ENCODE measurements around the gene MAGI2. TPM values are rescaled to one million over a fixed set of nuclear protein-coding genes. Genes with fewer than 3 reads are reported as not detected.

Gene MAGI2
- total and polyA plus RNA-seq, 2 of the 13 experiments (the other 11 are each of a cell fraction or from before 2014, with no cell fraction given): 1.5 to 3.8 TPM

GRCh38 chr7:77983973-77984372 is 1469.5 kb downstream of the MAGI2 start:
- H3K27me3 ChIP-seq (ENCODE audit: control insufficient read depth in 1 of 2, insufficient read depth in 2 of 2, low read length in 2 of 2): peaks cover 0 to 6% of the 10 kb centered on the region in 2 experiments; a peak in 2 of 5 replicates
- no peak overlapping the region for H3K27ac ChIP-seq (ENCODE audit: extremely low read length, insufficient read depth, low read length)
- TF ChIP-seq ZNF703 (CRISPR knock-in tag; IDR thresholded peaks at IDR 0.05; ENCODE audit: borderline replicate concordance) (no peak), ZNF432 (CRISPR knock-in tag; IDR thresholded peaks at IDR 0.05; ENCODE audit: borderline replicate concordance) (no peak), NCOA5 (CRISPR knock-in tag; IDR thresholded peaks at IDR 0.05) (no peak), ATF7 (IDR thresholded peaks at IDR 0.05) (peak; percentile 92), ATF7 (CRISPR knock-in tag; IDR thresholded peaks at IDR 0.05) (no peak), ZMYM4 (CRISPR knock-in tag; IDR thresholded peaks at IDR 0.05) (no peak), CREB1 (IDR thresholded peaks at IDR 0.05) (peak; percentile 67; the same call in 1 of the 2 replicates), CREB1 (CRISPR knock-in tag; IDR thresholded peaks at IDR 0.05) (no peak), ZNF768 (CRISPR knock-in tag; IDR thresholded peaks at IDR 0.05) (no peak), ZNF317 (CRISPR knock-in tag; IDR thresholded peaks at IDR 0.05) (no peak)
- no peaks in the 10 kb centered on the region for H3K36me3 ChIP-seq (replicated peaks in 1 of 2; ENCODE audit: control insufficient read depth in 1 of 2, insufficient read depth in 2 of 2, low read length in 2 of 2)
- no peak overlapping the region for H3K4me3 ChIP-seq (replicated peaks in 1 of 3; ENCODE audit: insufficient read depth in 1 of 3, low read depth in 2 of 3, low read length in 3 of 3)
- CTCF ChIA-PET (ENCODE audit: low intra/inter-chr PET ratio, low total read pairs): no interaction called here
- no peaks in the 10 kb centered on the region for H3K4me1 ChIP-seq (ENCODE audit: insufficient read depth, low read length)
- intact Hi-C loops (cut with micrococcal nuclease; ENCODE audit: unreplicated experiment) (no loop called here), in situ Hi-C loops (cut with HindIII; ENCODE audit: extremely low pct_ligation_motif_present, low pct_unique_long_range_greater_than_20kb) (no loop called here)
- DNase-seq (ENCODE audit: low spot score): no peak
- no peak overlapping the region for H3K4me2 ChIP-seq (ENCODE audit: low read depth, low read length)
- 49% methylated on average over 4 of the region's 4 CpGs for WGBS (ENCODE audit: low lambda C conversion rate)
- no peaks in the 10 kb centered on the region for H3K79me2 ChIP-seq (ENCODE audit: insufficient read depth, low read length)
- FAIRE-seq: no peak
- POLR2A ChIA-PET: no interaction called here
- H2AFZ ChIP-seq (ENCODE audit: low read length): no peak overlapping the region
- no peaks in the 10 kb centered on the region for H3K9me3 ChIP-seq (ENCODE audit: low read length)
- ATAC-seq: no peak
- no peak overlapping the region for H3K9ac ChIP-seq (ENCODE audit: insufficient read depth, low read depth, low read length)
- BruUV-seq (replicated peaks): no TSS peak
- no peaks in the 10 kb centered on the region for H4K20me1 ChIP-seq (ENCODE audit: insufficient read depth, low read length)

- H3K27ac ChIP-seq (ENCODE audit: extremely low read length, insufficient read depth, low read length): no peak overlapping the region
- H3K27me3 ChIP-seq (ENCODE audit: control insufficient read depth in 1 of 2, insufficient read depth in 2 of 2, low read length in 2 of 2): peaks cover 0 to 6% of the 10 kb centered on the region in 2 experiments; a peak in 2 of 5 replicates
- no peak for FAIRE-seq
- no TSS peak for BruUV-seq (replicated peaks)
- no peaks in the 10 kb centered on the region for H4K20me1 ChIP-seq (ENCODE audit: insufficient read depth, low read length)
- no peaks in the 10 kb centered on the region for H3K4me1 ChIP-seq (ENCODE audit: insufficient read depth, low read length)
- H3K9ac ChIP-seq (ENCODE audit: insufficient read depth, low read depth, low read length): no peak overlapping the region
- no peak for ATAC-seq
- 11% methylated on average over 5 of the region's 5 CpGs for WGBS (ENCODE audit: low lambda C conversion rate)
- POLR2A ChIA-PET: no interaction called here
- CTCF ChIA-PET (ENCODE audit: low intra/inter-chr PET ratio, low total read pairs): no interaction called here
- no peak for TF ChIP-seq ZNF367 (CRISPR knock-in tag; IDR thresholded peaks at IDR 0.05; ENCODE audit: borderline replicate concordance)
- TF ChIP-seq NFE2L2 (IDR thresholded peaks at IDR 0.05; ENCODE audit: low read length): no peak
- TF ChIP-seq PBX2 (CRISPR knock-in tag; IDR thresholded peaks at IDR 0.05): no peak
- no peak for TF ChIP-seq PPARG (CRISPR knock-in tag; conservative IDR thresholded peaks at IDR 0.05)
- no peak overlapping the region for H2AFZ ChIP-seq (ENCODE audit: low read length)
- no peak overlapping the region for H3K4me3 ChIP-seq (replicated peaks in 1 of 3; ENCODE audit: insufficient read depth in 1 of 3, low read depth in 2 of 3, low read length in 3 of 3)
- H3K36me3 ChIP-seq (replicated peaks in 1 of 2; ENCODE audit: control insufficient read depth in 1 of 2, insufficient read depth in 2 of 2, low read length in 2 of 2): no peaks in the 10 kb centered on the region
- no peak for DNase-seq (ENCODE audit: low spot score)
- intact Hi-C loops (cut with micrococcal nuclease; ENCODE audit: unreplicated experiment) (no loop called here), in situ Hi-C loops (cut with HindIII; ENCODE audit: extremely low pct_ligation_motif_present, low pct_unique_long_range_greater_than_20kb) (no loop called here)
- H3K79me2 ChIP-seq (ENCODE audit: insufficient read depth, low read length): no peaks in the 10 kb centered on the region
- H3K4me2 ChIP-seq (ENCODE audit: low read depth, low read length): no peak overlapping the region
- no peaks in the 10 kb centered on the region for H3K9me3 ChIP-seq (ENCODE audit: low read length)
These were observed 1470.4 kb downstream of the MAGI2 start for GRCh38 chr7:77982926-77983550.
